KBM-7 (cell line): ENCODE results near the gene PREX1.
"Not testable (repeated sequence)": the region's sequence is repeated elsewhere in the genome, so short reads cannot be mapped to it uniquely, and the experiment has no call there.

Experiments
- DNase-seq: peaks from one replicate; pipeline ENCODE4 v3.0.0-alpha.2; 2015
- in situ Hi-C: fragments of 300-500 bp; cut with MboI; formaldehyde crosslinking; loops from 2 replicates; pipeline ENCODE4 v1.14.3; 2020; ENCODE audit warnings: low sequenced_read_pairs, low pct_unique_long_range_greater_than_20kb, mixed read lengths

Gene PREX1

GRCh38 chr20:48816282-48817205 is 11.3 kb downstream of the PREX1 start:
- DNase-seq, result no peak
- in situ Hi-C loops, result no loop called here

- no peak for DNase-seq
- in situ Hi-C loops, result no loop called here
These were observed 12.3 kb downstream of the PREX1 start for GRCh38 chr20:48815537-48815936.

GRCh38 chr20:48814633-48815032 is 13.2 kb downstream of the PREX1 start:
- in situ Hi-C loops, result no loop called here
- no peak for DNase-seq

DNA sequence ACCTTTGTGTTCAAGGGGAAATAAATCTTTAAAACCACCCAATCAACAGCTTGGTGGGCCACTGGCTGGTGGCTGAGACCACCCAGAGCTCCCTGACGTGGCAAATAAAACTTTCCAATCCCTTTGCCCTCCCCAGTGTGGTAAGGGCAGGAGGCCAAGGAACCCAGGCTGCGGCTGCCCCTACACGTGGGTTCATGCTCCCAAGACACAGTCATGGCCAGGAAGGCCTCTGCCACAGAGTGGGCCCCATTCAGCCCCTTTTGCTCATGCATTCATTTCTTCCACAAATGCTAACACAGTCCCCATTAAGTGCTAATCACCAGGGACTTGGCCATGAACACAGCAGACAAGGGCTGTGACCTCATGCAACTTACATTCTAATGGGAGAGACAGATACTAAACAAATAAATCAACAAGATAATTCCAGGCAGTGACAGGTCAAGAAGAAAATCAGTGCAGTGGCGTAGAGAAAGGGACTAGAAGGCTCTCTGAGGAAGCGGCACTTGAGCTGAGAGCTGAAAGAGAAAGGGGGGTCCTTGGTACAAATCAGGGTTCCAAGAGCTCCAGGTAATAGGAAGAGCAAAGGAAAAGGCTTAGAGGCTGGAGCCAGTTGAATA is 13.8 kb downstream of the PREX1 start:
- no peak for DNase-seq
- in situ Hi-C loops, result no loop called here

- DNase-seq, result no peak
- in situ Hi-C loops, result no loop called here
These were observed 14.4 kb downstream of the PREX1 start for GRCh38 chr20:48813446-48813747.

- in situ Hi-C loops, result no loop called here
- no peak for DNase-seq
These were observed 15.0 kb downstream of the PREX1 start for GRCh38 chr20:48812600-48813445.

DNA sequence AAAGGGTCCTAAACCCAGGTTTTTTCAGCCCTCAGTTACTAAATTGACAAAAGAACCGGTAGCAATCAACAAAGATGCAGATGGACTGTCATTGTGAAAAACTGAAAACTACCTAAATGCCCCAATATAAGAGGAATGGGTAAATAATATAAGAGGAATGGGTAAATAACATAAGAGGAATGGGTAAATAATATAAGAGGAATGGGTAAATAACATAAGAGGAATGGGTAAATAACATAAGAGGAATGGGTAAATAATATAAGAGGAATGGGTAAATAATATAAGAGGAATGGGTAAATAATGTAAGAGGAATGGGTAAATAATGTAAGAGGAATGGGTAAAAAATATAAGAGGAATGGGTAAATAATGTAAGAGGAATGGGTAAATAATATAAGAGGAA is 15.7 kb downstream of the PREX1 start:
- in situ Hi-C loops, DNase-seq: not testable (repeated sequence)

GRCh38 chr20:48809673-48810072 is 18.1 kb downstream of the PREX1 start:
- in situ Hi-C loops, result no loop called here

DNA sequence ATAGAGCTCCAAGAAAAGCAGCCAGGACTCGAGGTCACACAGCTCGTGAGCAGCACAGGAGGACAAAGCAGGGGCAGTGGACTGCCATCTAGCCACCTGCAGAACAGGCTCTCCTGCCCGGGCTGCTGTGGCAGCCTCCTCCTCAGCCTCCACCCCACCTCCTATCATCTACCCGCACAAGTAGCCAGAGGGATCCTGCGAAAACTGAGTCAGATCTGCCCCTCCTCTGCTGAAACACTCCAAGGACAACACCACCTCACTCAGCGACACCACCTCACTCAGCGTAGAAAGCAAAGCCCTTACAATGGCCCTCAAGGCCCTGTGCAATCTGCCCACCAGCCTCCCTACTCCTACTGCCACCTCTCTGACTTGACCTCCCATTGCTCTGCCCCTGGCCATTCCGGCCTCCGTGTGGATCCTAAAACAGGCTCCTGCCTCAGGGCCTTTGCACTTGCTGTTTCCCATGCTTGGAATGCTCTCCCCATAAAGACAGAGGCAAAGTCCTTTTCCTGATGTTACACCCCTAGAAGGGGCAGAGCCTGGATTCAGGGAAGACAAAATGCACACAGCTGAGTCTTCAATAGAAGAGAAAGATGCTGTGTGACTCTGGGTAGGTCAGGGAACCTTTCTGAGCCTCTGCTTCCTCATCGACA is 19.3 kb downstream of the PREX1 start:
- no peak for DNase-seq
- in situ Hi-C loops, result no loop called here

More at GRCh38 chr20:48809673-48810072, 18.1 kb downstream of the PREX1 start:
- DNase-seq, result no peak

GRCh38 chr20:48807586-48808381 is 20.0 kb downstream of the PREX1 start:
- no peak for DNase-seq
- in situ Hi-C loops, result no loop called here

- in situ Hi-C loops, result no loop called here
- DNase-seq, result no peak
These were observed 20.7 kb downstream of the PREX1 start for GRCh38 chr20:48807051-48807450.

DNA sequence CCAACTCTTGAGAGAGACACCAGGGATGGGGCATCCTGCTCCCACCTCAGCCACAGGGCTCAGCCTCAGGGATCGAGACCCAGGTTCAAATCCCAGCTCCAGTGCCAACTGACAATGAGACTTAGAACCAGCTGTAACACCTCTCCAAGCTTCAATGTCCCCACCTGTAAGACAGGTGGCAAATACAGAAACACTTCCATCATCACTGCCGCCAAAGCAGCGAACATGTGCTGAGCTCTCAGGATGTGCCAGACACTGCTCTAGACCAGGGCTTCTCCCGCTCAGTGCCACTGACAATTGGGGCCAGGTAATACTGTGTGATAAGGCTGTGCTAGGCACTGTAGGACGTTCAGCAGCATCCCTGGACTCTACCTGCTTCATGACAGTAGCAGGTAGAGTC is 22.1 kb downstream of the PREX1 start:
- in situ Hi-C loops, result no loop called here
- DNase-seq, result no peak

DNA sequence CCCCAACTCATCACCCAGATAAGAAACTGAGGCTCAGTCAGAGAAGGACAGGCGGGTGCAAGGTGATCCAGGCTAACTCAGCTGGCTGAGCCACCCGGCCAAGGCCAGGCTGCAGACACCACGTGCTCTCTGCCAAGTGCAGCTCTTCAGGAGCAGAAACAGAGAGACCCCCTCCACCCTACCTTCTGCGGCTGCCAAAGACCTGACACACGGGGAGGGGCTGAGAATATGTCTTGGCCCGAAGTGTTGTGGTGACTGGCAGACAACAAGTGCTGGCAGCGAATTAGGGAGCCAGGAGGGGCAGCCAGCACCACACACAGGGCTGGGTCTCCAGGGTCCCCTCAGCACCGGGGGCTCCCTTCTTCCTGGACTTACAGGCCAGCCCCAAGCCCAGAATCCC is 22.5 kb downstream of the PREX1 start:
- in situ Hi-C loops, result no loop called here
- no peak for DNase-seq

- in situ Hi-C loops, result no loop called here
These were observed 23.4 kb downstream of the PREX1 start for GRCh38 chr20:48804300-48804980.

GRCh38 chr20:48803176-48804053 is 24.4 kb downstream of the PREX1 start:
- no peak for DNase-seq
- in situ Hi-C loops, result no loop called here

More at GRCh38 chr20:48804300-48804980, 23.4 kb downstream of the PREX1 start:
- no peak for DNase-seq

DNA sequence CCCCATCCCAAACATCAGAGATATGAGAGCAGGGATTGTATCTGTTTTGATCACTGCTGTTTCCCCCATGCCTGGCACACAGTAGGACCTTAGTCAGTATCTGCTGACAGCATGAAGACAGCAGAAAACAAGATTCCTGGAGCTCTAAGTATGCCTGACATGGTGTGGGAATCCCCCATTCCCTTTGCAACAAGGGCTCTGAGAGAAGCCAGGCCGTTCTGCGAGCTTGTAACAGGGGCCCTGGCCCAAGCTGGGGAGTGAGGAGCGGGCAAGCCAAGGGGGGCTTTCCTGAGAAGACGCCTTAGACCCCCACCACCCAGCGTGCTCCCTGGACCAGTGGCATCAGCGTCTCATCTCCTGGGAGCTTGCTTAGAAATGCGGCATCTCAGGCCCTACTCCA is 25.2 kb downstream of the PREX1 start:
- DNase-seq, result no peak
- in situ Hi-C loops, result no loop called here

DNA sequence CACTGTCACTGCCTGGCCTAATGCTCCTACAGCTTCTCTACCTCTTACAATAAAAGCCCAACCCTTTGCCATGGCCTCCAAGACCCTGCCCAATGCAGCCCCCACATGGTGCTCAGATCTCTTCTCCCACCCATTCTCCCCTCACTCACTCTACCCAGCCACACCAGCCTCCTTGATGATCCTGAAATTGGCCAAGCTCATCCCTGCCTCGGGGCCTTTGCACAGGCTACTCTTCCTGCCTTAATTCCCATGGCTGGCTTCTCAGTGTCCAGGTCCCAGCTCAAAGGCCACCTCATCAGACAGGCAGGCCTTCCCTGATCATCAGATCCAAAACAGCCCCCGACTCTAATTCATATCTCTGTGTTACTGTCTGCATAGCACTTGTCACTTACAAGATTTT is 25.6 kb downstream of the PREX1 start:
- DNase-seq, result no peak
- in situ Hi-C loops, result no loop called here
